HEK293 (cell line): ENCODE results near the gene AMER3.
A peak's percentile ranks its signal among the peaks of the same experiment; 100 is the strongest.

Source experiments
- CTCF ChIA-PET: fragments of 350-600 bp; formaldehyde crosslinking; extraction: SDS; loops from one replicate; lab custom pipeline; 2021; ENCODE audit warnings: antibody characterized with exemption; lab: Yijun Ruan, JAX
- POLR2A ChIA-PET: fragments of 300-600 bp; formaldehyde crosslinking; extraction: SDS; loops from one replicate; lab custom pipeline; 2020; ENCODE audit warnings: antibody characterized with exemption, inconsistent platforms; lab: Yijun Ruan, JAX
- H3K27ac ChIP-seq: fragments of 200-500 bp; sonication (Bioruptor generic); 2 replicates; pipeline ENCODE4 v1.5.1; 2014; ENCODE audit warnings: low read depth, low read length, control low read depth, inconsistent platforms; ENCODE audit errors: extremely low read depth
- H3K36me3 ChIP-seq, 2 experiments: fragments of 200-500 bp in 1 of 2; sonication (Bioruptor generic) in 1 of 2; 1 replicate in 1 of 2; 2 replicates in 1 of 2; pipeline ENCODE4 v1.5.1; 2014 to 2017; ENCODE audit warnings: inconsistent platforms in 2 of 2, low read length in 2 of 2; ENCODE audit not compliant: control insufficient read depth in 2 of 2, insufficient read depth in 1 of 2
- H3K4me1 ChIP-seq: fragments of 200-500 bp; sonication (Bioruptor generic); 2 replicates; pipeline ENCODE4 v1.5.1; 2014; ENCODE audit warnings: mild to moderate bottlenecking, low read length, inconsistent platforms; ENCODE audit not compliant: control insufficient read depth, insufficient read depth
- H3K4me3 ChIP-seq: 2 replicates; pipeline ENCODE4 v1.5.1; 2011; ENCODE audit warnings: low read depth, mild to moderate bottlenecking, control low read depth, low read length, moderate library complexity
- H3K9me3 ChIP-seq: fragments of 200-500 bp; sonication (Bioruptor generic); 2 replicates; pipeline ENCODE4 v1.5.1; 2014; ENCODE audit warnings: low read depth, low read length, inconsistent platforms; ENCODE audit not compliant: control insufficient read depth, insufficient read depth
- SCRT2 ChIP-seq: fragments of 450-650 bp; formaldehyde crosslinking; IDR thresholded peaks from 2 replicates; pipeline ENCODE4 v1.5.1; 2016; ENCODE audit warnings: missing biosample characterization, missing genetic modification characterization
- SETDB1 ChIP-seq: IDR thresholded peaks from one replicate; pipeline ENCODE4 v1.6.1; 2017; ENCODE audit warnings: mild to moderate bottlenecking, low read length, moderate library complexity, mixed read lengths; ENCODE audit not compliant: insufficient read length
- ZNF621 ChIP-seq: fragments of 450-650 bp; formaldehyde crosslinking; IDR thresholded peaks from 2 replicates; pipeline ENCODE4 v1.5.1; 2017; ENCODE audit warnings: missing biosample characterization, missing genetic modification characterization
- ZNF837 ChIP-seq: fragments of 450-650 bp; formaldehyde crosslinking; IDR thresholded peaks from 2 replicates; pipeline ENCODE4 v1.5.1; 2016; ENCODE audit warnings: missing biosample characterization, missing genetic modification characterization

AMER3 gene

GRCh38 chr2:130814931-130815680, 59.8 kb downstream of the AMER3 start:
- TF ChIP-seq ZNF837 (no peak), SETDB1 (no peak), SCRT2 (tag by site-specific recombination) (peak; percentile 52; the same call in 1 of the 2 replicates), ZNF621 (tag by site-specific recombination) (no peak)
- no peak overlapping the region for H3K4me3 ChIP-seq
- no peaks in the 10 kb centered on the region for H3K4me1 ChIP-seq
- H3K27ac ChIP-seq: no peak overlapping the region
- ChIA-PET CTCF (interaction anchor here (1.3 kb wide), 1 partner anchor 59 kb away, joined by 3 read pairs; no protein-coding TSS in a partner anchor), POLR2A (no interaction called here)
- H3K36me3 ChIP-seq: no peaks in the 10 kb centered on the region
- H3K9me3 ChIP-seq: no peaks in the 10 kb centered on the region
